Measurements from ENCODE around the gene ZNF316.

ZNF316 gene

DNA sequence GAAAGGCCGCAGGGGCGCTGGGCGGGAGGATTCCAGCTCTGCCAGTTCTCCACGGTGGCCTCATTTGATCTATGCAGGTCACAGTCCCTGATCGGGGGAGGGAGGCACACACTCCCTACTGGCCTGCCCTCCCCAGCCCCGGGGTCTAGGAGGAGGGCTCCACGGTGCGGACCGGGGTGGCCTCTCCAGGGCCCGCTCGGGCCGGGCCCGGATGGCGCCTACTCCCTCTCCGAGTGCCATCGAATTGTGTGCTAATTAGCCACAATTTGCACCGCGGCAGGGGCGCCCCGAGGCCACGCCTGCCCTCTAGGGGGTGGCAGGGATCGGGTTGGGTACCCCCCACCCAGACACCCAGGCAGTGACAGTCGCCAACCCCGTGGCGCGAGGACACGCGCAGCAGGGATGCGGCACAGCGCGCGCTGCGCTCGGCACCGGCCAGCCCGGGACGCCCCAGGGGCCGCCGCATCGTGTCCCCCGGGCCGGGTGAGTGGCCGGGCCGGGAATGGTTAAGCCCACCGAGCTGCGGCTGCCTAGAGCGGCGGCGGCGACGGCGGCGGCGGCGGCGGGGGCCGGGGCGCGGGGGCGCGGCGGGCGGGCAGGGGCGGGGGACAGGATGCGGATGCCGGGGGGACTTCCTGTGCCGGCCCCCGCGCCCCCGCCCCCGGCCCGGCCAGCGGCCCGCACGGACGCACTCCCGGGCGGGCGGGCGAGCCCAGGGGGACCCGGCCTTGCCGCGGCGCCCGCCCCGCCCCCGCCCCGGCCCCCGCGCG is 22.0 kb upstream of the ZNF316 start, which contains the start of gene ZNF853:
Gene ZNF853, plus strand, starts transcription at position 658 of the 770 bp plus-strand sequence. CDS start 565 bp downstream, outside the sequence.
- DNase-seq (ENCODE audit: low spot score), result no peak
- TF ChIP-seq, protein P1, sequence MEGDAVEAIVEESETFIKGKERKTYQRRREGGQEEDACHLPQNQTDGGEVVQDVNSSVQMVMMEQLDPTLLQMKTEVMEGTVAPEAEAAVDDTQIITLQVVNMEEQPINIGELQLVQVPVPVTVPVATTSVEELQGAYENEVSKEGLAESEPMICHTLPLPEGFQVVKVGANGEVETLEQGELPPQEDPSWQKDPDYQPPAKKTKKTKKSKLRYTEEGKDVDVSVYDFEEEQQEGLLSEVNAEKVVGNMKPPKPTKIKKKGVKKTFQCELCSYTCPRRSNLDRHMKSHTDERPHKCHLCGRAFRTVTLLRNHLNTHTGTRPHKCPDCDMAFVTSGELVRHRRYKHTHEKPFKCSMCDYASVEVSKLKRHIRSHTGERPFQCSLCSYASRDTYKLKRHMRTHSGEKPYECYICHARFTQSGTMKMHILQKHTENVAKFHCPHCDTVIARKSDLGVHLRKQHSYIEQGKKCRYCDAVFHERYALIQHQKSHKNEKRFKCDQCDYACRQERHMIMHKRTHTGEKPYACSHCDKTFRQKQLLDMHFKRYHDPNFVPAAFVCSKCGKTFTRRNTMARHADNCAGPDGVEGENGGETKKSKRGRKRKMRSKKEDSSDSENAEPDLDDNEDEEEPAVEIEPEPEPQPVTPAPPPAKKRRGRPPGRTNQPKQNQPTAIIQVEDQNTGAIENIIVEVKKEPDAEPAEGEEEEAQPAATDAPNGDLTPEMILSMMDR (IDR thresholded peaks at IDR 0.05; ENCODE audit: extremely low read depth, missing control alignments), result no peak

GRCh38 chr7:6615723-6616555 is 21.2 kb upstream of the ZNF316 start:
- no peak for DNase-seq (ENCODE audit: low spot score)
- TF ChIP-seq, protein P1 (IDR thresholded peaks at IDR 0.05; ENCODE audit: extremely low read depth, missing control alignments), result no peak

DNA sequence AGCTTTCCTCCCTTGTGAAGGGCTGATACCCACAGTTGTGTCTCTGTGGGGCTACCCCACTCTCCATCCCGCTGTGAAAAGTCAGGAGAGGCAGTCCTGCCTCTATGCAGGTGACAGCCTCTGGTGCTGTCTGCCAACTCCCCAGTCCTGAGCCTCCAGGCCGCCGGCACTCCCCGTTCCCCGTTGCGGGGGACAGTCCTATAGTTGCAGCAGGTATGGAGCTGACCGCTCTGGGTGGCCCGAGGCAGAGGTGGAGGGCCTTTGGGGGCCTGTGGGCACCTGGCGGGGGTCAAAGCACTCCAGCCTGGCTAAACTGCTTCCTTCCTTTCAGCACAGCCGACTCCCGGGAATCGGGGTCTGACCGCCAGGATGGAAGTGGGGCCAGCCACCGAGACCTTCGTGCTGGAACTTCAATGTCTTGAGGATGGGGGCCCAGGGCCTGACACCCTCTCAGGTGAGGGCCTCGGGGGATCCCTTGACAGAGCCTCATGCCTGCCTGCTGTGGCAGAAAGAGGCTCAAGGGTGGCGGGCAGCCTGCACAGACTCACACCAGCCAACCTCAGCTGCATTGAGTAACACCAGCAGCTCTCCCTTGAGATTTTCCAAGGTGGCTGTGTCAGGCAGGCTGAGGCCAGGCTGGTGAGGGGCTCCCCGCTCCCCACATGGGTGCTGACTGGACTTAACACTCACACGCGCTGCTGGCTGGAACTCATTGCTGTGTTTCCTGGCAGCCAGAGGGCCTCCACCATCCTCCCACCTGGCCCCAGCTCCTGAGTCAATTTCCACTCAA is 20.1 kb upstream of the ZNF316 start:
- TF ChIP-seq, protein P1 (IDR thresholded peaks at IDR 0.05; ENCODE audit: extremely low read depth, missing control alignments), result no peak
- no peak for DNase-seq (ENCODE audit: low spot score)

DNA sequence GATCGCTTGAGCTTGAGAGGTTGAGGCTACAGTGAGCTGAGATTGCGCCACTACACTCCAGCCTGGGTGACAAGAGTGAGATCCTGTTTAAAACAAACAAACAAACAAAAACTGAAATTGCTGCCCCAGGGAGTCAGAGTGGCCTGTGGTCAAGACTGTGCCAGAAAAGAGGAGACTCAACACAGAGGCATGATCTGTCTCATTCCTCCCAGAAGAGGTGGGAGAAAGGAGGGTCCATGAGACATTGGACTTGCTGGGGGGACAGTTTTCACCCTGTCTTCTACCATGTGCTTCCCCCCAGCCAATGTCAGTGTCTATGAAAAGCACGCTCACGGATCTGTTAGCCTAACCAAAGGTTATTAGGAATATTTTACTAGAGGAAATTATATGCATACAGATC is 18.5 kb upstream of the ZNF316 start:
- no peak for DNase-seq (ENCODE audit: low spot score)
- TF ChIP-seq, protein P1 (IDR thresholded peaks at IDR 0.05; ENCODE audit: extremely low read depth, missing control alignments), result no peak

- no peak for DNase-seq (ENCODE audit: low spot score)
- TF ChIP-seq, protein P1 (IDR thresholded peaks at IDR 0.05; ENCODE audit: extremely low read depth, missing control alignments), result no peak
Observed at GRCh38 chr7:6619961-6620360, 17.2 kb upstream of the ZNF316 start.

- TF ChIP-seq, protein P1 (IDR thresholded peaks at IDR 0.05; ENCODE audit: extremely low read depth, missing control alignments), result no peak
- no peak for DNase-seq (ENCODE audit: low spot score)
Observed at GRCh38 chr7:6621195-6622133, 15.7 kb upstream of the ZNF316 start.
